ENCODE results near the gene WHRN. TPM values are rescaled to one million over a fixed set of nuclear protein-coding genes. Genes with fewer than 3 reads are reported as not detected.

Gene WHRN
- total and polyA plus RNA-seq, 2 of the 13 experiments (the other 11 are each of a cell fraction or from before 2014, with no cell fraction given) = 2.3 to 5.3 TPM

DNA sequence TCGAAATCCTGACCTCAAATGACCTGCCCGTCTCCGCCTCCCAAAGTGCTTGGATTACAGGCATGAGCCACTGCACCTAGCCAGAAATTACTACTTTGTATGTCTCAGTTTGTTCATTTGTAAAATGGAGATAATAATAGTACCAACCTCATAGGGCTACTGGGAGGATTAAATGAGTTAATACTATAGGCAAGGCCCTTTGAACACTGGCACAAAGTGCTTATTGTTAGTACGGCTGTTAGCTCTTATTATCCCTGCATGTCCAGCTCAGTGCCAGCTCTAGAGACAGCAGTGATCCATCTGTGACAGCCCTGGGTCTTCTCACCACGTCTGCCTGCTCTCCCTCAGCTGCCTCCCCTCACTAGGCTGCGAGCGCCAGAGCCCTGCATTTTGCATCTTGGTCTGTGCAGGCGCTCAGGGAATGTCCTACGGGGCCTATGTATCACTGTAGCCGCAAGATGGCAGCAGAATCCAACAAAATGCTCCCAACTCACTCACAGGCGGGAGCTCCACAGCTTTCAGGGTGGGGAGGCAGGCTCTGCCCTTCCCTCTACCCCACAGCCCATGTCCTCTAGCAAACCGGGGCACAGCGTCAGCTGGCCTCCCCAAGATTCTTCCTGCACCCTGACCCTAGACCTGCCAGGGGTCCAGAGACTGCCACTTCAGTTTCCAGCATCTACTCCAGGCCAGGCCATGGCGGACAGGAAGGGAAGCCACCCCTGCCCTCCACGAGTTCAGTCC lies 99.8 kb downstream of the WHRN start (continued):
- TF ChIP-seq POGK (CRISPR knock-in tag; conservative IDR thresholded peaks at IDR 0.05) (0 out of 2 replicates have a peak, but pooled peaks have one; percentile 33), KDM3A (CRISPR knock-in tag; IDR thresholded peaks at IDR 0.05; ENCODE audit: low read depth) (0 out of 2 replicates have a peak, but pooled peaks have one; percentile 26), ZNF274 (CRISPR knock-in tag; IDR thresholded peaks at IDR 0.05) (0 out of 2 replicates have a peak, but pooled peaks have one; percentile 48), FOXP1 (IDR thresholded peaks at IDR 0.05) (no peak), FOXP1 (CRISPR knock-in tag; IDR thresholded peaks at IDR 0.05) (no peak), ZNF761 (CRISPR knock-in tag; conservative IDR thresholded peaks at IDR 0.05) (no peak), ZNF180 (CRISPR knock-in tag; IDR thresholded peaks at IDR 0.05; ENCODE audit: borderline replicate concordance, low read depth) (no peak), ZNF33A (CRISPR knock-in tag; IDR thresholded peaks at IDR 0.05; ENCODE audit: borderline replicate concordance) (no peak), MXI1 (IDR thresholded peaks at IDR 0.05; ENCODE audit: borderline replicate concordance, low read depth, low read length) (no peak), RAD21 (CRISPR knock-in tag; IDR thresholded peaks at IDR 0.05) (peak; percentile 94), SP4 (CRISPR knock-in tag; IDR thresholded peaks at IDR 0.05) (peak; percentile 61; the same call in 1 of the 2 replicates), ZMYM3 (CRISPR knock-in tag; IDR thresholded peaks at IDR 0.05) (peak; percentile 47; the same call in 1 of the 2 replicates), TEAD3 (CRISPR knock-in tag; optimal IDR thresholded peaks at IDR 0.05; ENCODE audit: borderline replicate concordance) (peak; percentile 7), CTCF (CRISPR knock-in tag; IDR thresholded peaks at IDR 0.05) (peak; percentile 95), TRIM24 (CRISPR knock-in tag; IDR thresholded peaks at IDR 0.05) (no peak)
- TF ChIP-seq, protein P1, sequence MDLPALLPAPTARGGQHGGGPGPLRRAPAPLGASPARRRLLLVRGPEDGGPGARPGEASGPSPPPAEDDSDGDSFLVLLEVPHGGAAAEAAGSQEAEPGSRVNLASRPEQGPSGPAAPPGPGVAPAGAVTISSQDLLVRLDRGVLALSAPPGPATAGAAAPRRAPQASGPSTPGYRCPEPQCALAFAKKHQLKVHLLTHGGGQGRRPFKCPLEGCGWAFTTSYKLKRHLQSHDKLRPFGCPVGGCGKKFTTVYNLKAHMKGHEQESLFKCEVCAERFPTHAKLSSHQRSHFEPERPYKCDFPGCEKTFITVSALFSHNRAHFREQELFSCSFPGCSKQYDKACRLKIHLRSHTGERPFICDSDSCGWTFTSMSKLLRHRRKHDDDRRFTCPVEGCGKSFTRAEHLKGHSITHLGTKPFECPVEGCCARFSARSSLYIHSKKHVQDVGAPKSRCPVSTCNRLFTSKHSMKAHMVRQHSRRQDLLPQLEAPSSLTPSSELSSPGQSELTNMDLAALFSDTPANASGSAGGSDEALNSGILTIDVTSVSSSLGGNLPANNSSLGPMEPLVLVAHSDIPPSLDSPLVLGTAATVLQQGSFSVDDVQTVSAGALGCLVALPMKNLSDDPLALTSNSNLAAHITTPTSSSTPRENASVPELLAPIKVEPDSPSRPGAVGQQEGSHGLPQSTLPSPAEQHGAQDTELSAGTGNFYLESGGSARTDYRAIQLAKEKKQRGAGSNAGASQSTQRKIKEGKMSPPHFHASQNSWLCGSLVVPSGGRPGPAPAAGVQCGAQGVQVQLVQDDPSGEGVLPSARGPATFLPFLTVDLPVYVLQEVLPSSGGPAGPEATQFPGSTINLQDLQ (CRISPR knock-in tag; IDR thresholded peaks at IDR 0.05) = no peak
- TF ChIP-seq, protein P2, sequence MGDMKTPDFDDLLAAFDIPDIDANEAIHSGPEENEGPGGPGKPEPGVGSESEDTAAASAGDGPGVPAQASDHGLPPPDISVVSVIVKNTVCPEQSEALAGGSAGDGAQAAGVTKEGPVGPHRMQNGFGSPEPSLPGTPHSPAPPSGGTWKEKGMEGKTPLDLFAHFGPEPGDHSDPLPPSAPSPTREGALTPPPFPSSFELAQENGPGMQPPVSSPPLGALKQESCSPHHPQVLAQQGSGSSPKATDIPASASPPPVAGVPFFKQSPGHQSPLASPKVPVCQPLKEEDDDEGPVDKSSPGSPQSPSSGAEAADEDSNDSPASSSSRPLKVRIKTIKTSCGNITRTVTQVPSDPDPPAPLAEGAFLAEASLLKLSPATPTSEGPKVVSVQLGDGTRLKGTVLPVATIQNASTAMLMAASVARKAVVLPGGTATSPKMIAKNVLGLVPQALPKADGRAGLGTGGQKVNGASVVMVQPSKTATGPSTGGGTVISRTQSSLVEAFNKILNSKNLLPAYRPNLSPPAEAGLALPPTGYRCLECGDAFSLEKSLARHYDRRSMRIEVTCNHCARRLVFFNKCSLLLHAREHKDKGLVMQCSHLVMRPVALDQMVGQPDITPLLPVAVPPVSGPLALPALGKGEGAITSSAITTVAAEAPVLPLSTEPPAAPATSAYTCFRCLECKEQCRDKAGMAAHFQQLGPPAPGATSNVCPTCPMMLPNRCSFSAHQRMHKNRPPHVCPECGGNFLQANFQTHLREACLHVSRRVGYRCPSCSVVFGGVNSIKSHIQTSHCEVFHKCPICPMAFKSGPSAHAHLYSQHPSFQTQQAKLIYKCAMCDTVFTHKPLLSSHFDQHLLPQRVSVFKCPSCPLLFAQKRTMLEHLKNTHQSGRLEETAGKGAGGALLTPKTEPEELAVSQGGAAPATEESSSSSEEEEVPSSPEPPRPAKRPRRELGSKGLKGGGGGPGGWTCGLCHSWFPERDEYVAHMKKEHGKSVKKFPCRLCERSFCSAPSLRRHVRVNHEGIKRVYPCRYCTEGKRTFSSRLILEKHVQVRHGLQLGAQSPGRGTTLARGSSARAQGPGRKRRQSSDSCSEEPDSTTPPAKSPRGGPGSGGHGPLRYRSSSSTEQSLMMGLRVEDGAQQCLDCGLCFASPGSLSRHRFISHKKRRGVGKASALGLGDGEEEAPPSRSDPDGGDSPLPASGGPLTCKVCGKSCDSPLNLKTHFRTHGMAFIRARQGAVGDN (CRISPR knock-in tag; IDR thresholded peaks at IDR 0.05) = peak; percentile 48; the same call in 1 of the 2 replicates

Measured in HepG2 (cell line).